GM12878 (cell line): Measurements from ENCODE around the gene IL18RAP. TPM values are rescaled to one million over a fixed set of nuclear protein-coding genes. Genes with fewer than 3 reads are reported as not detected.
A peak's percentile ranks its signal among the peaks of the same experiment; 100 is the strongest.

Source experiments
- BACH1 ChIP-seq: fragments of 450-650 bp; IDR thresholded peaks from 2 replicates; pipeline ENCODE4 v1.6.1; 2017; ENCODE audit warnings: mild to moderate bottlenecking, borderline replicate concordance
- BHLHE40 ChIP-seq, 2 experiments: fragments of 450-650 bp in 1 of 2; IDR thresholded peaks; 2 replicates each; pipeline ENCODE4 v1.6.1; 2011 to 2017; ENCODE audit warnings: low read depth in 2 of 2, borderline replicate concordance in 1 of 2, improper control_type of control experiment in 1 of 2, low read length in 1 of 2, mild to moderate bottlenecking in 1 of 2
- CBX3 ChIP-seq: fragments of 200-600 bp; sonication (generic); IDR thresholded peaks from 2 replicates; pipeline ENCODE4 v1.6.1; 2016; ENCODE audit warnings: low read depth, borderline replicate concordance
- CBX5 ChIP-seq: sonication (generic); IDR thresholded peaks from 2 replicates; pipeline ENCODE4 v1.6.1; 2016; ENCODE audit warnings: low read depth, moderate library complexity, mild to moderate bottlenecking, inconsistent platforms
- CHD4 ChIP-seq: fragments of 200-600 bp; sonication (generic); IDR thresholded peaks from 2 replicates; pipeline ENCODE4 v1.6.1; 2016; ENCODE audit warnings: mild to moderate bottlenecking
- FOXM1 ChIP-seq: IDR thresholded peaks from 2 replicates; pipeline ENCODE4 v1.6.1; 2012; ENCODE audit warnings: low read depth, mild to moderate bottlenecking, inconsistent platforms, low read length, moderate library complexity
- HDAC6 ChIP-seq: fragments of 200-600 bp; sonication (generic); IDR thresholded peaks from one replicate; pipeline ENCODE4 v1.8.0; 2017; ENCODE audit warnings: antibody characterized with exemption; ENCODE audit not compliant: unreplicated experiment
- KDM1A ChIP-seq: fragments of 200-600 bp; sonication (generic); IDR thresholded peaks from 2 replicates; pipeline ENCODE4 v1.6.1; 2016; ENCODE audit warnings: borderline replicate concordance
- MEF2A ChIP-seq: IDR thresholded peaks from 2 replicates; pipeline ENCODE4 v1.6.1; 2011; ENCODE audit warnings: low read depth, mild to moderate bottlenecking, low read length, moderate library complexity; ENCODE audit not compliant: insufficient read depth
- MEF2B ChIP-seq: fragments of 450-650 bp; IDR thresholded peaks from 2 replicates; pipeline ENCODE4 v1.6.1; 2018; ENCODE audit warnings: mild to moderate bottlenecking, moderate library complexity; ENCODE audit not compliant: partially characterized antibody, poor library complexity, severe bottlenecking
- MYB ChIP-seq: fragments of 150-350 bp; IDR thresholded peaks from 2 replicates; pipeline ENCODE4 v1.6.1; 2014; ENCODE audit warnings: mild to moderate bottlenecking, low read depth, low read length, borderline replicate concordance
- PAX5 ChIP-seq: IDR thresholded peaks from 2 replicates; pipeline ENCODE4 v1.6.1; 2011; ENCODE audit warnings: low read depth, low read length, borderline replicate concordance
- POLR2AphosphoS2 ChIP-seq: IDR thresholded peaks from 2 replicates; pipeline ENCODE4 v1.6.1; 2011; ENCODE audit warnings: low read depth, mild to moderate bottlenecking, low read length, improper control_type of control experiment, moderate library complexity
- POLR2AphosphoS5 ChIP-seq: IDR thresholded peaks from 2 replicates; pipeline ENCODE4 v1.6.1; 2011; ENCODE audit warnings: mild to moderate bottlenecking, low read length, inconsistent platforms
- RFX5 ChIP-seq: IDR thresholded peaks from 2 replicates; pipeline ENCODE4 v1.6.1; 2011; ENCODE audit warnings: low read depth, low read length, improper control_type of control experiment
- SREBF1 ChIP-seq: IDR thresholded peaks from 2 replicates; pipeline ENCODE4 v1.6.1; 2012; ENCODE audit warnings: mild to moderate bottlenecking, low read length
- SRF ChIP-seq, 2 experiments: IDR thresholded peaks; 2 replicates each; pipeline ENCODE4 v1.6.1; 2011; ENCODE audit warnings: low read depth in 2 of 2, low read length in 2 of 2, mild to moderate bottlenecking in 1 of 2, moderate library complexity in 1 of 2
- ZBED1 ChIP-seq: IDR thresholded peaks from 2 replicates; pipeline ENCODE4 v1.6.1; 2016; ENCODE audit warnings: borderline replicate concordance
- ZNF24 ChIP-seq: fragments of 450-650 bp; IDR thresholded peaks from 2 replicates; pipeline ENCODE4 v1.6.1; 2017; ENCODE audit warnings: antibody characterized with exemption, mild to moderate bottlenecking
- polyA plus RNA-seq, 11 experiments: library from polyadenylated mRNA; depleted of rRNA in 4 of 11; unstranded in 6 of 11; stranded (reverse) in 5 of 11; fragments of >200 nt; fragmentation: Nextera tagmentation in 4 of 11; fragmentation: Illumina TruSeq in 1 of 11; extraction: Ambion mirVana in 4 of 11; extraction: Trizol in 1 of 11; gene quantifications; 1 replicate in 1 of 11; 2 replicates in 10 of 11; pipeline versions ENCODE4 v1.2.1 to v1.2.3, GENCODE V29; 2011 to 2016; ENCODE audit warnings: inconsistent platforms in 2 of 11, missing spikeins in 2 of 11, low read depth in 1 of 11
- total RNA-seq, 4 experiments: library from RNA; depleted of rRNA in 3 of 4; stranded (reverse); fragments of >200 nt in 3 of 4; fragmentation: Illumina TruSeq in 1 of 4; extraction: Trizol in 1 of 4; gene quantifications; 2 replicates each; pipeline versions ENCODE4 v1.2.1 to v1.2.3, GENCODE V29; 2013 to 2021
- TF ChIP-seq, protein P1 (sequence below): fragments of 450-650 bp; IDR thresholded peaks from 2 replicates; pipeline ENCODE4 v1.6.1; 2017; ENCODE audit warnings: low read depth, mild to moderate bottlenecking, moderate library complexity
- TF ChIP-seq, protein P2 (sequence below): fragments of 150-350 bp; IDR thresholded peaks from 2 replicates; pipeline ENCODE4 v1.6.1; 2014; ENCODE audit warnings: mild to moderate bottlenecking, low read depth, low read length
- TF ChIP-seq, protein P3 (sequence below): fragments of 450-650 bp; formaldehyde crosslinking; IDR thresholded peaks from 2 replicates; pipeline ENCODE4 v1.4.0; 2022; ENCODE audit warnings: mild to moderate bottlenecking, moderate library complexity
- TF ChIP-seq, protein P4 (sequence below): fragments of 450-650 bp; IDR thresholded peaks from 2 replicates; pipeline ENCODE4 v1.6.1; 2017; ENCODE audit warnings: mild to moderate bottlenecking, low read depth, inconsistent platforms; ENCODE audit not compliant: poor library complexity, severe bottlenecking

IL18RAP gene
- total and polyA plus RNA-seq, 10 of the 15 experiments (the other 5 are each of a cell fraction or from before 2014, with no cell fraction given), result 0.37 to 1.6 (median 0.75) TPM; not detected in 1

DNA sequence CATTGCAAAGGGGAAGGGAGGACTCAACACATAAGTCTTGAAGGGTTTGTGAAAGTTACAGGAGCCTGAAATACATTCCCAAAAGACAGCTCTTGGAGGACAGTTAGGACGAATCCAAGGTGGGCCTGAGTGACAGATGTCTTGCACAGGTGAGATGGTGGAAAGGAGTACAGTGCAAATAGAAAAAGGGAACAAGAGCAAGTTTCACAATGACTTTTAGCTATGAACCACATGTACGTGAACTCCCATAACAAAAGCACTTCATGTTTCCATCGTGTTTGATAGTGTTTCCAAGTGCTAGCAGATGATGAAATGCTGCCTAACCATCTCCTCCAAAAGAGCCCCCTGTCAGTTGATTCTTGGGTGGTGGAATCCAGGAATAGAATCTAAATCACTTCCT is 1.8 kb downstream of the IL18RAP start (continued):
- TF ChIP-seq, protein P1, sequence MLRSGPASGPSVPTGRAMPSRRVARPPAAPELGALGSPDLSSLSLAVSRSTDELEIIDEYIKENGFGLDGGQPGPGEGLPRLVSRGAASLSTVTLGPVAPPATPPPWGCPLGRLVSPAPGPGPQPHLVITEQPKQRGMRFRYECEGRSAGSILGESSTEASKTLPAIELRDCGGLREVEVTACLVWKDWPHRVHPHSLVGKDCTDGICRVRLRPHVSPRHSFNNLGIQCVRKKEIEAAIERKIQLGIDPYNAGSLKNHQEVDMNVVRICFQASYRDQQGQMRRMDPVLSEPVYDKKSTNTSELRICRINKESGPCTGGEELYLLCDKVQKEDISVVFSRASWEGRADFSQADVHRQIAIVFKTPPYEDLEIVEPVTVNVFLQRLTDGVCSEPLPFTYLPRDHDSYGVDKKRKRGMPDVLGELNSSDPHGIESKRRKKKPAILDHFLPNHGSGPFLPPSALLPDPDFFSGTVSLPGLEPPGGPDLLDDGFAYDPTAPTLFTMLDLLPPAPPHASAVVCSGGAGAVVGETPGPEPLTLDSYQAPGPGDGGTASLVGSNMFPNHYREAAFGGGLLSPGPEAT, result 0 out of 2 replicates have a peak, but pooled peaks have one; percentile 26
- TF ChIP-seq SREBF1, result no peak
- TF ChIP-seq HDAC6, result no peak
- TF ChIP-seq MEF2A, result 0 out of 2 replicates have a peak, but pooled peaks have one; percentile 15
- TF ChIP-seq, protein P2, sequence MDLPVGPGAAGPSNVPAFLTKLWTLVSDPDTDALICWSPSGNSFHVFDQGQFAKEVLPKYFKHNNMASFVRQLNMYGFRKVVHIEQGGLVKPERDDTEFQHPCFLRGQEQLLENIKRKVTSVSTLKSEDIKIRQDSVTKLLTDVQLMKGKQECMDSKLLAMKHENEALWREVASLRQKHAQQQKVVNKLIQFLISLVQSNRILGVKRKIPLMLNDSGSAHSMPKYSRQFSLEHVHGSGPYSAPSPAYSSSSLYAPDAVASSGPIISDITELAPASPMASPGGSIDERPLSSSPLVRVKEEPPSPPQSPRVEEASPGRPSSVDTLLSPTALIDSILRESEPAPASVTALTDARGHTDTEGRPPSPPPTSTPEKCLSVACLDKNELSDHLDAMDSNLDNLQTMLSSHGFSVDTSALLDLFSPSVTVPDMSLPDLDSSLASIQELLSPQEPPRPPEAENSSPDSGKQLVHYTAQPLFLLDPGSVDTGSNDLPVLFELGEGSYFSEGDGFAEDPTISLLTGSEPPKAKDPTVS, result no peak
- no peak; a peak in 1 of 4 replicates for TF ChIP-seq BHLHE40 (IDR thresholded peaks at IDR 0.05; ENCODE audit: borderline replicate concordance in 1 of 2, low read depth in 2 of 2, low read length in 1 of 2)
- TF ChIP-seq POLR2AphosphoS5, result no peak
- TF ChIP-seq PAX5, result no peak
- TF ChIP-seq CHD4, result no peak
- TF ChIP-seq ZBED1, result no peak
- TF ChIP-seq CBX3, result no peak
- no peak for TF ChIP-seq POLR2AphosphoS2
- no peak for TF ChIP-seq CBX5
- TF ChIP-seq, protein P3, sequence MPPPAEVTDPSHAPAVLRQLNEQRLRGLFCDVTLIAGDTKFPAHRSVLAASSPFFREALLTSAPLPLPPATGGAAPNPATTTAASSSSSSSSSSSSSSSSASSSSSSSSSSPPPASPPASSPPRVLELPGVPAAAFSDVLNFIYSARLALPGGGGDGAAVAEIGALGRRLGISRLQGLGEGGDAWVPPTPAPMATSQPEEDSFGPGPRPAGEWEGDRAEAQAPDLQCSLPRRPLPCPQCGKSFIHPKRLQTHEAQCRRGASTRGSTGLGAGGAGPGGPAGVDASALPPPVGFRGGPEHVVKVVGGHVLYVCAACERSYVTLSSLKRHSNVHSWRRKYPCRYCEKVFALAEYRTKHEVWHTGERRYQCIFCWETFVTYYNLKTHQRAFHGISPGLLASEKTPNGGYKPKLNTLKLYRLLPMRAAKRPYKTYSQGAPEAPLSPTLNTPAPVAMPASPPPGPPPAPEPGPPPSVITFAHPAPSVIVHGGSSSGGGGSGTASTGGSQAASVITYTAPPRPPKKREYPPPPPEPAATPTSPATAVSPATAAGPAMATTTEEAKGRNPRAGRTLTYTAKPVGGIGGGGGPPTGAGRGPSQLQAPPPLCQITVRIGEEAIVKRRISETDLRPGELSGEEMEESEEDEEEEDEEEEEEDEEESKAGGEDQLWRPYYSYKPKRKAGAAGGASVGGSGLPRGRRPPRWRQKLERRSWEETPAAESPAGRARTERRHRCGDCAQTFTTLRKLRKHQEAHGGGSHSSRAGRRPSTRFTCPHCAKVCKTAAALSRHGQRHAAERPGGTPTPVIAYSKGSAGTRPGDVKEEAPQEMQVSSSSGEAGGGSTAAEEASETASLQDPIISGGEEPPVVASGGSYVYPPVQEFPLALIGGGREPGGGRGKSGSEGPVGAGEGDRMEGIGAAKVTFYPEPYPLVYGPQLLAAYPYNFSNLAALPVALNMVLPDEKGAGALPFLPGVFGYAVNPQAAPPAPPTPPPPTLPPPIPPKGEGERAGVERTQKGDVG (CRISPR knock-in tag), result no peak
- TF ChIP-seq MEF2B, result peak; percentile 25
- TF ChIP-seq SRF (IDR thresholded peaks at IDR 0.05; ENCODE audit: low read depth in 2 of 2, low read length in 2 of 2), result no peak
- TF ChIP-seq BACH1, result peak; percentile 37; the same call in 1 of the 2 replicates
- no peak for TF ChIP-seq MYB
- no peak for TF ChIP-seq RFX5
- no peak for TF ChIP-seq ZNF24
- TF ChIP-seq, protein P4, sequence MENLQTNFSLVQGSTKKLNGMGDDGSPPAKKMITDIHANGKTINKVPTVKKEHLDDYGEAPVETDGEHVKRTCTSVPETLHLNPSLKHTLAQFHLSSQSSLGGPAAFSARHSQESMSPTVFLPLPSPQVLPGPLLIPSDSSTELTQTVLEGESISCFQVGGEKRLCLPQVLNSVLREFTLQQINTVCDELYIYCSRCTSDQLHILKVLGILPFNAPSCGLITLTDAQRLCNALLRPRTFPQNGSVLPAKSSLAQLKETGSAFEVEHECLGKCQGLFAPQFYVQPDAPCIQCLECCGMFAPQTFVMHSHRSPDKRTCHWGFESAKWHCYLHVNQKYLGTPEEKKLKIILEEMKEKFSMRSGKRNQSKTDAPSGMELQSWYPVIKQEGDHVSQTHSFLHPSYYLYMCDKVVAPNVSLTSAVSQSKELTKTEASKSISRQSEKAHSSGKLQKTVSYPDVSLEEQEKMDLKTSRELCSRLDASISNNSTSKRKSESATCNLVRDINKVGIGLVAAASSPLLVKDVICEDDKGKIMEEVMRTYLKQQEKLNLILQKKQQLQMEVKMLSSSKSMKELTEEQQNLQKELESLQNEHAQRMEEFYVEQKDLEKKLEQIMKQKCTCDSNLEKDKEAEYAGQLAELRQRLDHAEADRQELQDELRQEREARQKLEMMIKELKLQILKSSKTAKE, result no peak
- no peak; the same call in 1 of the 2 replicates for TF ChIP-seq FOXM1
- TF ChIP-seq KDM1A, result no peak
